ENCODE measurements around the gene SRMS.

- TF ChIP-seq CTCF (IDR thresholded peaks at IDR 0.05; ENCODE audit: low read depth, low read length): no peak
- no peak for TF ChIP-seq EZH2phosphoT487 (IDR thresholded peaks at IDR 0.05; ENCODE audit: low read depth)
Observed at GRCh38 chr20:63536997-63537524, 10.5 kb downstream of the SRMS start, which contains the start of gene PTK6.

All from OCI-LY3 (cell line).